HG02759 (cell line): ENCODE results near the gene LIM2.

Source experiments
- ATAC-seq: cut with Tn5 transposase; IDR thresholded peaks from one replicate; pipeline ENCODE4 v1.9.1; 2021; ENCODE audit warnings: mild to moderate bottlenecking, moderate library complexity; ENCODE audit not compliant: unreplicated experiment

LIM2 gene

DNA sequence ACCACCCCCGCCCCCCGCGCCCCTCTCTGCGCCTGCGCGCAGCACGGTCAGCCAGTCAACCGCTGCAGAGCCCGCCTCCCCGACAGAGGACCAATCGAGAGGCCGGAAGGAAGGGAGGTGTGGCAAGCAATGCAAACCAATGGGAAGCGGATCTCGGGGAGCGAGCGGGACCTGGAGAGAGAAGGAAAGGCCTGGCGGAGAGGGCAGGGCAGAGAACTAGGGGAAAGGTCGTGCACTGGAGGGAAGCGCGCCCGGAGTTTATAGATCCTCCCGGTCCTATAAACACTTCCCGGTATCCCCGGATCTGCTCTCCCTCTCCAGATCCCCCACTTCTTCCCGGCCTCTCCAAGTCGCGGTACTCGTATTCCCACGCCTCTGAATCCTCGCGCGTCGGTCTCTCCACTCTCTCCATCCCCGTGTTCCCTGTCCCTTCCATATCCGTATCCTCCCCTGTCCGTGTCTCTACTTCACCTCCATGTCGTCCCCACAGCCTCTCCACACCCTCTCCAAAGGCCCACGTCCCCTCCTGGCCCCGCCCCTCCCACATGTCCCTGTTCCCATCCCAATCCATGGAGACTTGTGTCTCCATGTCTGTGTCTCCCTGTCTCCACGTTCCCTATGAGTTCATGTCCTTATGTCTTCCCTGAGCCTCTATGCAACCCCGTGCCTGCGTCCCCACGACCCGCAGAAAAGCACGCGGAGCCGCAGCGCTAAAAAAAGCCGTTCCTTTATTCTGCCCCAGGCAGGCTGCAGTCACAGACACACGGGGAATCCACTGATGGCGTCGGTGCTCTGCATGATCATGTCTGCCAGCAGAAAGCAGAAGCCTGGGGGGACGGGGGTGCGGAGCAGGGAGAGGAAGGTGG is 21.2 kb downstream of the LIM2 start:
- ATAC-seq: peak; percentile 46

DNA sequence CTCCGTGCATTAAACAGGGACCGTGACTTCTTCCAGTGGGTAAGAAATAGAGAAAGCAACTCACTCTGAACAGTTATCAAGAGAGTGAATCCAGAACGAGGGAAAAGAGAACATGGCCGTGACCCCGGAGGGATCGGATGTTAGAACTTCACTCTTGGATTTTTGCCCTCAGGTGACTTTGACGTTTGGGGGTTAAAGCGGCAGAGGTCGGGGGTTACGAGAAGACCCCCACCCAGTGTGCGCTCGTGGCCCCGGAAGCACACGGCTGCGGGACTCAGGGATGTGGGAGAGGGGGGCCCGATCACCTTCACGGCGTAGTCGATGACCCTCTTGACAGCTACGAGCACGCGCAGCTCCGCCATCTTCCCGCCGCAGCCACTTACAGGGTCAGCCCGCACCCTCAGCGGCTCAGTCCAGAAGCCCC is 21.8 kb downstream of the LIM2 start, which contains the start of gene ETFB:
Gene ETFB (minus strand): TSS at position 424 of the 424 bp plus-strand sequence. CDS start 62 bp downstream, at position 362.
- ATAC-seq: no peak

- no peak for ATAC-seq
Measured at GRCh38 chr19:51365211-51365964, 22.4 kb downstream of the LIM2 start.

- ATAC-seq: no peak
Measured at GRCh38 chr19:51364200-51365106, 23.3 kb downstream of the LIM2 start.

- no peak for ATAC-seq
Measured at GRCh38 chr19:51361239-51361638, 26.5 kb downstream of the LIM2 start.

DNA sequence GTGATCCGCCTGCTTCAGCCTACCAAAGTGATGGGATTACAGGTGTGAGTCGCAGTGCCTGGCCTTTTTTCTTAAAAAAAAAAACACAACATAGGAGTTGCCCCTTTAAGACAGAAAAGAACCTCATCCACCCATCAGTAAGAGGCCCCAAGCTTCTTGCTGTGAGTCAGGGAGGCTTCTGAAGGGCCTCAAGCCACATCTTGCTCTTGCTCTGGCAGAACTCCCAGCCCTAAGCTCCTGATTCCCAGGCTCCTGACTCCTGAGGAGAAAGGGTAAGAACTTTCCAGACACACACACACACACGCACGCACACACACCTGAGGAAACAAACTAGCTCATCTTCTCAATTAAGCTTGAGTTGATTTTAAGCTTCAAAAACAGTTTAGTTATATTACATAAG is 28.5 kb downstream of the LIM2 start:
- no peak for ATAC-seq

- no peak for ATAC-seq
Measured at GRCh38 chr19:51357952-51358351, 29.8 kb downstream of the LIM2 start.

DNA sequence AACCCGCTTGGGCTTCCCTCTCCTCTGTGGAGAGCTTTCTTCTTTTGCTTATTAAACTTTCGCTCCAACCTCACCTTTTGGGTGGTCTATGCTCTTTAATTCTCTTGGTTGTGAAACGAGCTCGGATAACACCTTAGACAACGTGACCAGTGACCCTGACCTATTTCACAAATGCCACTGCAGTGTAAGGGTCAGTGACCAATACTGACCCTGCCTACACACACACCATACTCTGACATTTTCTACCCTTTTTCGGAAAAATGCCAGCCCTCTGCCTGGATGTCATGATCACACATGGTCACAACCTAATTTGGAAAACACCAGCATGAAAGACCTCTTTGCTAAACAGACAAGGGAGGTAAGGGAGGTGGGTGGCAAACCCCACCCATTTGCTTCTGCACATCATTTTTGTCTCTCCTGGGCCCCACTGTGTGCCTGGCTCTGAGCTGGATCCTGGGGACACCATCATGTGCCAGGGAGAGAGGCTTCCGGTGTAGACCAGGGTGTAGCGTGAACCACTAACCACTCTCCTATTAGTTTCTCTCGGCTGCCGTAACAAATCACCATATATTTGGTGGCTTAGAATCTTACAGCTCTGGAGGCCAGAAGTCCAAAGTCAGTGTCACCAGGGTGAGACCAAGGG is 31.5 kb downstream of the LIM2 start:
- ATAC-seq: no peak

DNA sequence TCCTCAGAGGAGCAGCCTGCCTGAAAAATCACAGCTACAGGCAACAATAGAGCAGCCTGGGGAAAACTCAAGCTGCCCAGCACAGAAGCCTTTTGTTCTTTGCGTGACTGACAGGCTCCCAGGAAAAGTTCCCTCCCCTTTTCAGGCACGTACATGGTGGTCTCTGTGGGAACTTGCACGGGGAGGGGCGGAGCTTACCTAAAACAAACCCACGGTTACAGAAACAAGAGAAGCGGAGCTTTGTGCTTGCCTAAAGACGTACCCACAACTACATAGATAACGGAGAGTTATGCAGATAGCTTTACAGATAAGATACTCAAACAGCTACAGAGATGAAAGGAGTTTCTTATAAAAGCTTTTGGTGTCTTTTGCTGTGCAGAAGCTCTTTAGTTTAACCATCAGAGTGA is 33.0 kb downstream of the LIM2 start:
- no peak for ATAC-seq

DNA sequence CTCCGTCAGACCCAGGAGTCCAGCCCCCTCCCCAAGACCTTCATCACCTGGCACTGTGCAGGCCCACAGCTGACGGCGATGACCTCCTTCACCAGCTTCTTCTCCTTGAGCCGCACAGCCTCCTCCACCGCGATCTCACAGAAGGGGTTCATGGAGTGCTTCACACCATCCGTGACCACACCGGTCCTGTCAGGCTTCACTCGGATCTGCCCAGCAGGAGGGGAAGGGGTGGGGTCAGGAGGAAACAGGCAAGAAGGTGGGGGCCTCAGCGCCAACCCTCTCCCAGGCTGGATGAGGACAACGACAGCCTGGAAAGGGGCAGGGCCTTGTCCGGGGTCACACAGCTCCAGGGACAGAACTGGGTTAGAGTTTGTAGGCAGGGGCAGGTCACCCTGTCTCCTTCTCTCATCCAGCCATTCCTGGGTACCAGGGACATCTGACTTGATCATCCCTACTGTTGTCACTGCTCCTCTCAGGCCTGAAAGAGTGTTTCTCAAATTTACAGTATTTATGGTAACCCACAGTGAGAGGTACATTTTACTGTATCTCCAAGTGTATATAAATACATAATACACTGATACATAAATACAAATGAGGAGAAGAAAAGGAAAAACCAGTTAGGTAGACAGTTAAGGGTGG is 33.6 kb downstream of the LIM2 start:
- ATAC-seq: no peak

DNA sequence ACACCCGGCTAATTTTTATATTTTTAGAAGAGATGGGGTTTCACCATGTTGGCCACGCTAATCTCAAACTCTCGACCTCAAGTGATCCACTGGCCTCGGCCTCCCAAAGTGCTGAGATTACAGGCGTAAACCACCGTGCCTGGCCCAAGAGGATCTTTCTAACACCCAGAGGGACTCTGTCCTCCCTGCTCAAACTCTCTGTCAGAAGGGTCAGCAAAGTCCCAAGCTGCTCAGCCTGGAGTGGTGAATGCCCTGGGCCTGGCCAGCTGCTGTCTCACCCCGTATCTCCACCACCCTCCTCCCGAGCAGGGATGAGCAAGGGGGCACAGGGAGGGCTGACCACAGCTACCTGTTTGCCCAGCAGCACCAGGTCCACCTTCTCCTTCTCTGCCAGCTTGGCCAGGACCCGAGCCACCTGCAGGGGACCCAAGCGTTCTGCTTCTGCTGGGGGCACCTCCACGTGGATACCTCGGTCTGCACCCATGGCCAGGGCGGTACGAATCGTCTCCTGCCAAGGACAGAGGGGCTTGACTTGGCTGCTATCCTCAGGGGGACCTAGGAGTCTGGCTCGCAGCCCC is 34.9 kb downstream of the LIM2 start:
- no peak for ATAC-seq

- ATAC-seq: no peak
Measured at GRCh38 chr19:51351266-51351990, 36.3 kb downstream of the LIM2 start.

DNA sequence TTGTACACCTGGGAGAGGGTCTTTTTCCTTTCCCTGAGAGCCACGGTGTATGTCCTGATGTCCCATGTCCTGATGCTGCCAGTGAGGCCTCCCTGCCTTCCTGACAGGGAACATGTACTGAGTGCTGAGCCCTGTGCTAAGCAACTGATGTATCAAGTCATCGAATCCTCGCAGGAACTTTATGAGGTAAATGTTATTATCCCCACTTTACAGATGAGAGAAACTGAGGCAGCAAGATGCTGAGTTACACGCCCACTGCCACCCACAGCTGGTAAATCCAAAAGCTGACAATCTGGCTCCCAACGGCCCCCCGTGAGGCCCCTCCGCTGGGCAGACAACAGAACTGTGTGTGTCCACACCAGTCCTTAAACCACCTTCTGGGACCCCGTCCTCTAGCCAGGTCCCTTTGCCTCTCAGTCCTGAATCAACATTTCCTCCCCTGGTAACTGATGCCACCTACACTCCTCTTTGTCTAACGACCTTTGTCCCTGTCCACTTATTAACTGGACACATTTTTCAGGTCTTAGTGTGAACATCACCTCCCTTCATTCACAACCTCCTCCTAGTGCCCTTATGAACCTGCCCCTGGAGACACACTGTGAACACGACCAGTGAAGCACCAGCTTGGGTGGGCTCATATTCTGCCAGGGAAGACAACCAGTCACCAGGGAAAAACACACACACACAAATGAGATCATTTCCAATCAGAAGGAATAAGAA is 40.4 kb downstream of the LIM2 start:
- no peak for ATAC-seq

DNA sequence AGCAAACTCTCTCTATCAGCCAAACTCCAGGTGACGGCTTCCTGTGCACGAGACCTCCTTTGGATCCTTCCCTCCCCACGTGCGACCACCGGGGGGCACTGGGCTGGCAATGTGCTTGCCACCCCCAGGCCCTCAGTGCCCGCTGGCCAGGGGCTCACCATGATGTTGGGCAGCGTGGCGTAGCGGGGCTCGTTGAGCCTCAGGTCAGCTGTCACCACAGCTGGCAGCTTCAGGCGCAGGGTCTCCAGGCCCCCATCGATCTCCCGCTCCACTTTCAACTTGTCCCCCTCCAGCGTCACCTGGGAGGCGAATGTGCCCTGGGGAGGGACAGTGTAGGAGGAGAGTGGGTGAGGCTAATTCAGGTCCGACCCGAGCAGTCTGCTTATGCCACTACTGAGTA is 41.0 kb downstream of the LIM2 start:
- ATAC-seq: no peak

GRCh38 chr19:51345076-51345620 is 42.6 kb downstream of the LIM2 start:
- ATAC-seq: no peak

GRCh38 chr19:51342631-51343569 is 44.9 kb downstream of the LIM2 start:
- no peak for ATAC-seq
